Adipocyte (in vitro differentiated cells): Measurements from ENCODE around the gene LRRC37B.
"Not testable (repeated sequence)": the region's sequence is repeated elsewhere in the genome, so short reads cannot be mapped to it uniquely, and the experiment has no call there.

Experiments used
- DNase-seq: peaks from one replicate; pipeline ENCODE4 v3.0.0-alpha.2; 2015; ENCODE audit warnings: low read depth
- H3K27me3 ChIP-seq: replicated peaks from 2 replicates; pipeline ENCODE4 v1.7.0; 2013; ENCODE audit warnings: mild to moderate bottlenecking, low read length, moderate library complexity; ENCODE audit not compliant: control insufficient read depth, insufficient read depth
- H3K36me3 ChIP-seq: 2 replicates; pipeline ENCODE4 v1.7.0; 2013; ENCODE audit warnings: low read length, mild to moderate bottlenecking, moderate library complexity; ENCODE audit not compliant: control insufficient read depth, insufficient read depth, severe bottlenecking
- H3K4me1 ChIP-seq: 2 replicates; pipeline ENCODE4 v1.7.0; 2013; ENCODE audit warnings: mild to moderate bottlenecking, low read length, moderate library complexity; ENCODE audit not compliant: control insufficient read depth, insufficient read depth
- H3K4me3 ChIP-seq: 2 replicates; pipeline ENCODE4 v1.7.0; 2013; ENCODE audit warnings: mild to moderate bottlenecking, low read length, moderate library complexity
- H3K9ac ChIP-seq: 2 replicates; pipeline ENCODE4 v1.7.0; 2013; ENCODE audit warnings: mild to moderate bottlenecking, low read length, moderate library complexity
- H3K9me3 ChIP-seq: 2 replicates; pipeline ENCODE4 v1.7.0; 2013; ENCODE audit warnings: mild to moderate bottlenecking, low read length, moderate library complexity; ENCODE audit not compliant: control insufficient read depth

Gene LRRC37B

GRCh38 chr17:32042266-32042665, 35.1 kb downstream of the LRRC37B start:
- H3K36me3 ChIP-seq, H3K4me3 ChIP-seq, DNase-seq, H3K9ac ChIP-seq, H3K4me1 ChIP-seq, H3K27me3 ChIP-seq, H3K9me3 ChIP-seq: not testable (repeated sequence)

- not testable (repeated sequence) for H3K9ac ChIP-seq, H3K9me3 ChIP-seq, H3K4me1 ChIP-seq, H3K27me3 ChIP-seq, H3K36me3 ChIP-seq, H3K4me3 ChIP-seq
- peak; percentile 36 for DNase-seq
These were observed 38.4 kb downstream of the LRRC37B start for GRCh38 chr17:32045611-32046010.

- H3K36me3 ChIP-seq, DNase-seq, H3K9ac ChIP-seq, H3K27me3 ChIP-seq, H3K4me1 ChIP-seq, H3K4me3 ChIP-seq, H3K9me3 ChIP-seq: not testable (repeated sequence)
These were observed 40.5 kb downstream of the LRRC37B start for GRCh38 chr17:32047663-32048062.

- H3K9ac ChIP-seq, H3K27me3 ChIP-seq, H3K4me3 ChIP-seq, H3K9me3 ChIP-seq, H3K36me3 ChIP-seq, DNase-seq, H3K4me1 ChIP-seq: not testable (repeated sequence)
These were observed 47.8 kb downstream of the LRRC37B start for GRCh38 chr17:32054985-32055384.

- H3K9ac ChIP-seq, H3K9me3 ChIP-seq, H3K4me1 ChIP-seq, H3K4me3 ChIP-seq, H3K27me3 ChIP-seq, H3K36me3 ChIP-seq, DNase-seq: not testable (repeated sequence)
These were observed 48.2 kb downstream of the LRRC37B start for GRCh38 chr17:32055425-32055824.

- not testable (repeated sequence) for H3K9me3 ChIP-seq, H3K4me3 ChIP-seq, H3K4me1 ChIP-seq, H3K9ac ChIP-seq, DNase-seq, H3K27me3 ChIP-seq, H3K36me3 ChIP-seq
These were observed 49.3 kb downstream of the LRRC37B start for GRCh38 chr17:32056500-32056899.

- not testable (repeated sequence) for DNase-seq, H3K9ac ChIP-seq, H3K27me3 ChIP-seq, H3K36me3 ChIP-seq, H3K4me3 ChIP-seq, H3K9me3 ChIP-seq, H3K4me1 ChIP-seq
These were observed 50.4 kb downstream of the LRRC37B start for GRCh38 chr17:32057460-32058105.

- not testable (repeated sequence) for H3K4me1 ChIP-seq, H3K27me3 ChIP-seq, H3K36me3 ChIP-seq, H3K9me3 ChIP-seq, DNase-seq, H3K4me3 ChIP-seq, H3K9ac ChIP-seq
These were observed 53.5 kb downstream of the LRRC37B start for GRCh38 chr17:32060695-32061094.

- H3K36me3 ChIP-seq, H3K4me1 ChIP-seq, H3K9me3 ChIP-seq, DNase-seq, H3K27me3 ChIP-seq, H3K9ac ChIP-seq, H3K4me3 ChIP-seq: not testable (repeated sequence)
These were observed 54.7 kb downstream of the LRRC37B start for GRCh38 chr17:32061840-32062239.

GRCh38 chr17:32064091-32064490, 56.9 kb downstream of the LRRC37B start:
- H3K9ac ChIP-seq, H3K9me3 ChIP-seq, H3K27me3 ChIP-seq, DNase-seq, H3K4me1 ChIP-seq, H3K36me3 ChIP-seq, H3K4me3 ChIP-seq: not testable (repeated sequence)

- not testable (repeated sequence) for H3K4me1 ChIP-seq, H3K9me3 ChIP-seq, H3K9ac ChIP-seq, H3K4me3 ChIP-seq, H3K27me3 ChIP-seq, H3K36me3 ChIP-seq, DNase-seq
These were observed 59.0 kb downstream of the LRRC37B start for GRCh38 chr17:32066123-32066680.
